ENCODE measurements around the gene ATE1.

- no peak for TF ChIP-seq POLR2A (IDR thresholded peaks at IDR 0.05; ENCODE audit: extremely low read depth, insufficient read length)
- peak; percentile 60 for TF ChIP-seq CTCF (IDR thresholded peaks at IDR 0.05; ENCODE audit: low read depth, low read length)
- TF ChIP-seq MYC (IDR thresholded peaks at IDR 0.05; ENCODE audit: low read depth, low read length) = no peak
Measured at GRCh38 chr10:121975295-121976086, 47.7 kb upstream of the ATE1 start.
